Tongue (tissue), 2 donors: ENCODE results near the gene TMEM94. TPM values are rescaled to one million over a fixed set of nuclear protein-coding genes. Genes with fewer than 3 reads are reported as not detected.
"Not testable (repeated sequence)": the region's sequence is repeated elsewhere in the genome, so short reads cannot be mapped to it uniquely, and the experiment has no call there.

ENCODE experiments used
- DNase-seq: peaks from one replicate; pipeline ENCODE4 v3.0.0-alpha.2; 2015
- total RNA-seq: library from RNA; depleted of rRNA; stranded (reverse); fragments of >200 nt; gene quantifications from one replicate; pipeline ENCODE4 v1.2.3, GENCODE V29; 2014

The TMEM94 gene
- total RNA-seq, 1 donor from 2014 or later: 72.3 TPM

GRCh38 chr17:75511610-75512575 lies 55.5 kb downstream of the TMEM94 start:
- no peak for DNase-seq

- DNase-seq: no peak
Observed at GRCh38 chr17:75512926-75513640, 56.6 kb downstream of the TMEM94 start.

GRCh38 chr17:75513641-75514000 lies 57.2 kb downstream of the TMEM94 start:
- DNase-seq: no peak

- no peak for DNase-seq
Observed at GRCh38 chr17:75514299-75514918, 58.0 kb downstream of the TMEM94 start.

- peak; percentile 62 for DNase-seq
Observed at GRCh38 chr17:75514919-75515495, 58.6 kb downstream of the TMEM94 start.

GRCh38 chr17:75515496-75516254 lies 59.2 kb downstream of the TMEM94 start, which contains the start of gene CASKIN2:
TSS of gene CASKIN2 (minus strand) at chr17:75515537. CDS start at chr17:75513804, 1,733 bp downstream.
- DNase-seq: peak; percentile 98

- DNase-seq: peak; percentile 97
Observed at GRCh38 chr17:75516255-75516618, 59.8 kb downstream of the TMEM94 start, which contains the start of gene TSEN54. TSS of gene TSEN54 (plus strand) at chr17:75516528. CDS start at chr17:75516561, 33 bp downstream.

- DNase-seq: peak; percentile 59
Observed at GRCh38 chr17:75516619-75517296, 60.3 kb downstream of the TMEM94 start.

GRCh38 chr17:75517297-75517865 lies 60.9 kb downstream of the TMEM94 start:
- no peak for DNase-seq

GRCh38 chr17:75518201-75518600 lies 61.8 kb downstream of the TMEM94 start:
- DNase-seq: no peak

GRCh38 chr17:75518983-75519537 lies 62.6 kb downstream of the TMEM94 start:
- no peak for DNase-seq

- not testable (repeated sequence) for DNase-seq
Observed at GRCh38 chr17:75520413-75520812, 64.0 kb downstream of the TMEM94 start.

- no peak for DNase-seq
Observed at GRCh38 chr17:75521290-75521689, 64.9 kb downstream of the TMEM94 start.

GRCh38 chr17:75521951-75522727 lies 65.7 kb downstream of the TMEM94 start:
- DNase-seq: no peak

GRCh38 chr17:75523647-75524046 lies 67.2 kb downstream of the TMEM94 start:
- DNase-seq: no peak

- no peak for DNase-seq
Observed at GRCh38 chr17:75524269-75524969, 68.0 kb downstream of the TMEM94 start.

GRCh38 chr17:75524970-75525805 lies 68.8 kb downstream of the TMEM94 start, which contains the start of gene LLGL2:
TSS of gene LLGL2 (plus strand) at chr17:75525697. CDS start at chr17:75543427, 17,730 bp downstream.
- peak; percentile 85 for DNase-seq
